NCI-H82 treated with DMSO at 0.1 percent for 48 hours (cell line): ENCODE results near the gene GNA12.

Experiments used
- DNase-seq: peaks from one replicate; lab custom pipeline; 2025; ENCODE audit not compliant: unreplicated experiment; lab: John Stamatoyannopoulos, UW

Gene GNA12

GRCh38 chr7:2805213-2805944 lies 38.7 kb downstream of the GNA12 start:
- DNase-seq = no peak

GRCh38 chr7:2804227-2804763 lies 39.8 kb downstream of the GNA12 start:
- DNase-seq = no peak

GRCh38 chr7:2803755-2804154 lies 40.4 kb downstream of the GNA12 start:
- DNase-seq = no peak

- no peak for DNase-seq
These were observed 40.8 kb downstream of the GNA12 start for GRCh38 chr7:2803342-2803692.

GRCh38 chr7:2802504-2803341 lies 41.4 kb downstream of the GNA12 start:
- no peak for DNase-seq

GRCh38 chr7:2802101-2802500 lies 42.0 kb downstream of the GNA12 start:
- no peak for DNase-seq

GRCh38 chr7:2800931-2801688 lies 43.0 kb downstream of the GNA12 start:
- DNase-seq = no peak

GRCh38 chr7:2800220-2800930 lies 43.7 kb downstream of the GNA12 start:
- DNase-seq = no peak

- DNase-seq = no peak
These were observed 44.9 kb downstream of the GNA12 start for GRCh38 chr7:2799253-2799652.

GRCh38 chr7:2798669-2799068 lies 45.4 kb downstream of the GNA12 start:
- DNase-seq = no peak

- DNase-seq = no peak
These were observed 47.5 kb downstream of the GNA12 start for GRCh38 chr7:2796358-2797352.

GRCh38 chr7:2795906-2796305 lies 48.2 kb downstream of the GNA12 start:
- DNase-seq = no peak

- DNase-seq = no peak
These were observed 49.1 kb downstream of the GNA12 start for GRCh38 chr7:2794836-2795636.

- DNase-seq = no peak
These were observed 51.1 kb downstream of the GNA12 start for GRCh38 chr7:2792856-2793487.

GRCh38 chr7:2792235-2792634 lies 51.9 kb downstream of the GNA12 start:
- no peak for DNase-seq

GRCh38 chr7:2791390-2791789 lies 52.7 kb downstream of the GNA12 start:
- DNase-seq = no peak

- DNase-seq = no peak
These were observed 56.7 kb downstream of the GNA12 start for GRCh38 chr7:2787251-2787951.

GRCh38 chr7:2786607-2787116 lies 57.4 kb downstream of the GNA12 start:
- no peak for DNase-seq
